SK-N-DZ (cell line): Measurements from ENCODE around the gene AIMP2. TPM values are rescaled to one million over a fixed set of nuclear protein-coding genes. Genes with fewer than 3 reads are reported as not detected.
A peak's percentile ranks its signal among the peaks of the same experiment; 100 is the strongest.
"Not testable (repeated sequence)": the region's sequence is repeated elsewhere in the genome, so short reads cannot be mapped to it uniquely, and the experiment has no call there.

ENCODE experiments used
- DNase-seq: peaks from one replicate; pipeline ENCODE4 v3.0.0-alpha.2; 2015; ENCODE audit warnings: low spot score
- polyA plus RNA-seq, 2 experiments: library from polyadenylated mRNA; depleted of rRNA; stranded (reverse); fragments of >200 nt; gene quantifications; 2 replicates each; pipeline ENCODE4 v1.2.3, GENCODE V29; 2014

AIMP2 gene
- 125 and 169 TPM in 2 replicates for polyA plus RNA-seq (2014; cell fraction: cytosol; rRNA removed)
- polyA plus RNA-seq (2014; cell fraction: nucleus; rRNA removed) = 63.5 and 84.0 TPM in 2 replicates

DNA sequence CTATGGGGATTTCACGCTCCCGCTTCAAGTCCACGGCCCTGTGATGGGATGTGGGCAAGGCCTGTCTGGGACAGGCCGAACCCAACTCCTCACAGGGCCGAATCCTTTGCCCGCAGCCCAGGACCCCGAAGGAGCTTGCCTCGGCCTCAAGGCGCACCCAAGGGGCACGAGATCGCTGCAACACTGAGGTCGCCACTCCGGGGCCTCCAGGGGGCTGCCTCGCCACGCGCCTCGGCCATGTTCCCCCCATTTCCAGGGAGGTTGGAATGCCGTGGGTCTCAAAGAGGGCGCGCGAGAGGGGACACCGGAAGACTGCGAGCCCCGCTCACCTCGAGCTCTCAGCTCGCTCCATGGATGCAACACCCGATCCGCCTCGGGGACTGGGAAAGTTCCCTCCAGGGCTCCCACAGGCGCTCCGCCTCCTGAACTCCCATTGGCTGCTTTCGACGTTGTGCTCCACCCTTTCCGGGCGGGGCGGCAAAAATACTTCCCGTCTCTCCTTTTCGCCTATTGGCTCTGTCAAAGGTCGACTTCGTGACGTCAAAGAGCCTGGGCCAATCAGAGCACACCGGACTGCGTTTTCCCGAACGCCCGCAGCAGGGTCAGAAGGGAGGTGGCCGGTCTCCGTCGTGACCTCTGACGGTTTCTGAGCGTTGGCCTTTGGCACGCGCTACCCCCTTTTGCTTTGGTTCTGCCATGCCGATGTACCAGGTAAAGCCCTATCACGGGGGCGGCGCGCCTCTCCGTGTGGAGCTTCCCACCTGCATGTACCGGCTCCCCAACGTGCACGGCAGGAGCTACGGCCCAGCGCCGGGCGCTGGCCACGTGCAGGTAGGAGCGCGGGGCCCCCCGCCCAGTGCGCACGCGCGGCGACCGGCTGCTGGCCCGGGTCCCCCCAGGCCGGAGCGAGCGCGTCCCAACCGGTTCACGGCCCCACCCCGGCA lies at the start of gene AIMP2, which contains the start of gene PMS2:
Gene AIMP2 (plus strand): TSS at position 605 of the 944 bp plus-strand sequence. CDS start 92 bp downstream, at position 697.
Gene PMS2 (minus strand): TSS at position 382 of the 944 bp plus-strand sequence. CDS start 30 bp downstream, at position 352.
- DNase-seq = peak; percentile 99

DNA sequence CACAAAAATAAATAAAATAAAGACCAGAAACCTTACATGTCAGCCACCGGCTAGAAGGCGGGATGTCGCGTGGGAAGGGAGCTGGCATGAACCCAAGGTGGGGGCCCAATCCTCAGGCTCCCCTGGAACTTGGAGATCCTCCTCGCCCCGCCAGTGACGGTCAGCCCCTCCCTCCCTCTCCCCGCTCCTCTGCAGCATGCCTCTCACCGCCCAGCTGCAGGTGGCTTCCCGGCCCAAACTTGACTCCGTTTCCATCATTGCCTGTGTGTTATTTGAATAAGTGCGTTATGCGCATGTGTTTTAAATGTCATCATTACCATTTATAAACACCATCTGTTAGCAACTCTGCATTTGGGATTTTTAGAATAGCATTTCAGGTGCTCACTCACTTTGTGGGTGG lies 45.9 kb upstream of the AIMP2 start:
- not testable (repeated sequence) for DNase-seq

DNA sequence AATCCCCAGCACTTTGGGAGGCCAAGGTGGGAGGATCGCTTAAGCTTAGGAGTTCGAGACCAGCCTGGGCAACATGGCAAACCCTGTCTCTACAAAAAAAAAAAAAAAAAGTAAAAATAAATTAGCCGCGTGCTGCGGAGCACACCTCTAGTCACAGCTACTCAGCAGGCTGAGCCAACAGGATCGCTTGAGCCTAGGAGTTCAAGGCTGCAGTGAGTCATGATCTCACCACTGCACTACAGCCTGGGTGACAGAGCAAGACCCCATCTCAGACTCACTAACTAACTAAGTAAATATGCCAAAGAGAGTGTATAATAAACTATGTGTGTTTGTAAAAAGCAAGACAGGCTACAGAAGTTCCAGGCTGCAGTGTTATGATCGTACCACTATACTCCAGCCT lies 45.3 kb upstream of the AIMP2 start:
- not testable (repeated sequence) for DNase-seq

DNA sequence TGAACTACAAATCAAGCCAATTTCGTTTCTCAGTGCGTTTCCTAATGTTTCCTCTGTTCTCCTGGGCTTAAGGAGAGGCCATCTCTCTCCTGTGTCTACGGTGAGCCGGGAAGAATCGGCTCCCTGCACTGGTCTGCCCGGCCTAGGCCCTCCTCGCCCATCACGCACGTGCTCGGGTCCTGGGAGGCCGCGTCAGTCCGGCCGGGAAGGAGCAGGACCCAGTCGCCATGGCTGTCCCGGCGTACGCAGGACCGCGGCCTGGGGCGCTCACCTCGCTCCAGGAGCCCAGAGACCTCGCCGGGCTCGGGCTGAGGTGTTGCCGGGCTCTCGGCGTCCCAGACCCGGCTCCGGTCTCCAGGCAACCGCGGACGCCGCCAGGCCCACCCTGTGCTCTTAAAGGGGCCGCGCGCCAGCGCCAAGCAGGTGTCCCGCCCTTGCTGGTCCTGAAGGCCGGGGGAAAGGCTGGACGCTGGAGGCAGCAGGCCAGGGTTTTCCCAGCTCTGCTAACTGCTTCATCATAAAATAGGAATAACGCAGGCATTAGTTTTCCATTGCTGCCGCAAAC lies 38.6 kb upstream of the AIMP2 start, which contains the start of gene RSPH10B:
Gene RSPH10B (minus strand): TSS at position 343 of the 565 bp plus-strand sequence. CDS start 3,573 bp downstream, outside the sequence.
- DNase-seq = not testable (repeated sequence)

DNA sequence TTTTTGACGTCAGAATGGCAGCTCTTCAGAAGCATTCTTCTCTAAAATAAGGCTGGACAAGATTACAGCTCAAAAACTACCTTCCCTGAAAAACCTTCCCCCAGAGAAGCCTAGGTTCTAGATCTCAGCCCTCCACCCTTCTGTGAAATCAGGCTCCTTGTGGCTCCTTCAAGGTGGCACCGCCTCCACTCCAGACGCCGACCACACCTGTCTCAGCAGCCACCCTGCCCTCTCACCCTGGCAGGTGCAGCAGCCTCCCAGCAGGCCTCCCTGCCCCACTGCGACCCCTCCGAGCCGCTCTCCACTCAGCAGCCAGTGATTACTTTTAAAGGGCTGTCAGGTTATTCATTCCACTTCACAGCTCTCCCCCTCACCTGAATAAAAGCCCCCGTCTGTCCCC lies 35.5 kb upstream of the AIMP2 start:
- not testable (repeated sequence) for DNase-seq

DNA sequence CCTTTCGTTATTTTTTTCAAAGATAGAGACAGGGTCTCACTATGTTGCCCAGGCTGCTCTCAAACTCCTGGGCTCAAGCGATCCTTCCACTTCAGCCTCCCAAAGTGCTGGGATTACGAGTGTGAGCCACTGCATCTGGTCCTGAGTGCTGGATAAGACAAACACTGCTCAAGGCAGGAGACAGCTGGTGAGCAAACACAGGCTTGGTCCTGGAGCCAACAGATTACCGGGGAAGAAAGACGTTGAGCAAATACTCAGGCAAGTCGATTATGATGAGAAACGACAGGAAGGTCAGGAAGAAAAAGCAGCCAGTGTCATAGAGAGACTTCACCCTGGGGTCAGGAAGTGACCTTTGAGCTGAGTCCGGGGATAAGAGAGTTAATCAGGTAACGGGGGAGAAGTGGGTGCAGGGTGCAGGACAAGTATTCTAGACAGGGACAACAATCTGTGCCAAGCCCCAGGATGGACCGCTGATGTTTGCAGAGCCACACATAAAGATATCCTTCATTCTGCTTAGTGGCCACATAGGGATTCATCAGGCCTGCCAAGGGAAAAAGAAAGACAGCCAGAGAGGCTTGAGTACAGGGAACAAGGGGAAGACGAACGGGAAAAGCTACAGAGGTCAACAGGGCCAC lies 29.3 kb upstream of the AIMP2 start:
- not testable (repeated sequence) for DNase-seq

DNA sequence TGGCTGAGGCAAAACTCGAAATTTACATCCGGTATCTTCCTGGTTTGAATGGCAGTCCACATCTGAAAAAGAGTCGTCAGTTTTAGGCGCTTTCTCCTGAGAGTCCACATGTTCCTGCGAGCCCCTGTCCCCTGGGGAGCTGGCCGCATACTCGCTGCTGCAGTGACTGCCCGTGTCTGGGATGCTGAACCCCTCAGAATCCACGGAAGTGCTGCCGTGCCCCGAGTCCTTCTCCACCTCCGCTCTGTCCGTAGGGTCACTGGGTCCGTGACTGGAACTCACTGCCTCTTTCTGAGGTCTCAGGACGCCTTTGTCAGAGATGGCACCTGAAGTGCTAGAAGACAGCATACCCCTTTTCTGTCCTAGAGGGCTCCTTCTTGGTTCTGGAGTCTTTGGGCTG lies 22.0 kb upstream of the AIMP2 start:
- not testable (repeated sequence) for DNase-seq

DNA sequence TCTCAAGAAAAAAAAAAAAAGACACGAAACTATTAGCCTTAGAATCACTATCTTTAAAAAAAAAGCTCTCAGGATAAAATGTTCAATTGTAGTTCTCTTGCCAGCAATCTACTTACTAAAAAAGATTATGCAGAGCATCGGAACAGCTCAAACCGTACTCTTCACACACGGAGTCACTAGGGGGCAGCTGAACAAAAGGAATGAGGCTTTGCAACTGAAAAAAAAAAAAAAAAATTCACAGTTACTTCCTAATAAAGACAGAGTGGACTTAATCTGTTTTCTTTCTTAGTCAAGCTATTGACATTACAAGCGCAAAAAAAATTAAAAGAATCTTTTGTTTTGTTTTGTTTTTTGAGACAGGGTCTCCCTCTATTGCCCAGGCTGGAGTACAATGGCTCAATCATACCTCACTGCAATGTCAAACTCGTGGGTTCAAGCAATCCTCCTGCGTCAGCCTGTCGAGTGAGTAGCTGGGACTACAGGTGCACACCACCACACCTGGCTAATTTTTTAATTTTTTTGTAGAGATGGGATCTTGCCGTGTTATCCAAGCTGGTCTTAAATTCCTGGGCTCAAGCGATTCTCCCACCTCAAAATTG lies 11.8 kb upstream of the AIMP2 start:
- DNase-seq = peak; percentile 53

DNA sequence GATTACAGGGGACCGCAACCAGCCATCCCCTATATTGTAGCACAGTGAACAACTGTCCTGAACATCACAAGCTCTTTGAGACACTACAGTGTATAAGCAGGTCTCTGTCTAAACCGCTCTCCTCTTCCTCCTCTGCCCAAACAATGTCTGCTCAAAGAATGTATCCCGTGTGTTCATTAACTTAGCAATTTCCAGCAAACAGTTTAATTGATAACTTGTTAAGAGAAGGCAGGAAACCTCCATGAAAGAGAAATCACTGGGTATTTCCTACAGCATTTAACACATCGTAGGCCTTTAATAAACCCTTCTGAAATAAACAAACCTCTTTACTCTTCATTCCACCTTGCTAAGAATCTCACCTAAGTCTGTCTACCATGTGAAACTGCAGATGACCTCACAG lies 1.7 kb upstream of the AIMP2 start:
- no peak for DNase-seq

DNA sequence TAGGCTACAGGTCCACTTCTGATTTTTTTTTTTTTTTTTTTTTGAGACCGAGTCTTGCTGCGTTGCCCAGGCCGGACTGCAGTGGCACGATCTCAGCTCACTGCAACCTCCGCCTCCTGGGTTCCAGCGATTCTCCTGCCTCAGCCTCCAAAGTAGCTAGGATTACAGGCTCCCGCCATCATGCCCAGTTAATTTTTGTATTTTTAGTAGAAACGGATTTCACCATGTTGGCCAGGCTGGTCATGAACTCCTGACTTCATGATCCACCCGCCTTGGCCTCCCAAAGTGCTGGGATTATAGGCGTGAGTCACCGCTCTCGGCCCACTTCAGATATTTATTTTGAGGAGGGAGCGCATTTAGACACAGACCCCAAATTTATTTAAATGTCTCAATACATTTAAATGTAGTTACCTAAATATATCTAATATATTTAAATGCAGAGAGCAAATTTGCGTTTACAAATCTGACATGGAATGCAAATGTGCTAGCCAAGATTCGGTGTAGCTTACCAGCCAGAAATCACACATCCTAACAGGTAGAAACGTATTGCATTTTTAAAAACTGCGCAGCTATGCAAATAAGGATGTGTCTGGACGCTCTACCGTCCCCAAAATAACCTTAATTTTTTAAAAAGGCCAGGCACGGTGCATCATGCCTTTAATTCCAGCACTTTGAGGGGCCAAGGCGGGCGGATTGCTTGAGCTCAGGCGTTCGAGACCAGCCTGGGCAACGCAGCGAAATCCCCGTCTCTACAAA lies 1.1 kb upstream of the AIMP2 start:
- DNase-seq = not testable (repeated sequence)

DNA sequence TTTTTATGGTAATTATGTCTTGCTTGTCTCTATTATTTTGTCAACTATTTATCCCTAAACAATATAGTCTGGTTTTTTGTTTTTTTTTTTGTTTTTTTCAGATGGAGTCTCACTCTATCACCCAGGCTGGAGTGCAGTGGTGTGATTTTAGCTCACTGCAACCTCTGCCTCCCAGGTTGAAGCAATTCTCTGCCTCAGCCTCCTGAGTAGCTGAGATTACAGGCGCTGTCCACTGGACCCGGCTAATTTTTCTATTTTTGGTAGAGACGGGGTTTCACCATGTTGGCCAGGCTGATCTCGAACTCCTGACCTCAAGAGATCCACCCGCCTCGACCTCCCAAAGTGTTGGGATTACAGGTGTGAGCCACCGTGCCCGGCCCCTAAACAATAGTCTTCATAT lies 1.3 kb downstream of the AIMP2 start:
- DNase-seq = not testable (repeated sequence)

DNA sequence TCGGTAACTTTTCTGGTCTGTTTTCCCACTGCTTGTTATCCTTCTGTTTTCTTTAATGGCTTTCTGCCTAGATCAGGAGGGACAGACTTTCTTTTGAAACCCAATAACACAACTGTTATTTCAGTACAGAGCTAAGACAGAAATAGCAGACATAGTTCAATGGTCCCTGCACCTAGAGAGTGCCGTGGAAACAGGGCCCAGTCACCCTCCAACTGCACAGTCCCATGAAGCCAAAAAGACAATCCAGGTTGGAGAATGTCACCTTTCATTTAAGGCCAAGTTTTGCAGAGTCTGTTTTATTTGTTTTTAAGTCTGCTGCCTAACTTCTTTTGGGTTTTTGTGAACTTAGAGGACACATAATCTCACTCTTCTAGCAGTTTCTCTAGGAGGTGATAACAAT lies 2.5 kb downstream of the AIMP2 start:
- no peak for DNase-seq

DNA sequence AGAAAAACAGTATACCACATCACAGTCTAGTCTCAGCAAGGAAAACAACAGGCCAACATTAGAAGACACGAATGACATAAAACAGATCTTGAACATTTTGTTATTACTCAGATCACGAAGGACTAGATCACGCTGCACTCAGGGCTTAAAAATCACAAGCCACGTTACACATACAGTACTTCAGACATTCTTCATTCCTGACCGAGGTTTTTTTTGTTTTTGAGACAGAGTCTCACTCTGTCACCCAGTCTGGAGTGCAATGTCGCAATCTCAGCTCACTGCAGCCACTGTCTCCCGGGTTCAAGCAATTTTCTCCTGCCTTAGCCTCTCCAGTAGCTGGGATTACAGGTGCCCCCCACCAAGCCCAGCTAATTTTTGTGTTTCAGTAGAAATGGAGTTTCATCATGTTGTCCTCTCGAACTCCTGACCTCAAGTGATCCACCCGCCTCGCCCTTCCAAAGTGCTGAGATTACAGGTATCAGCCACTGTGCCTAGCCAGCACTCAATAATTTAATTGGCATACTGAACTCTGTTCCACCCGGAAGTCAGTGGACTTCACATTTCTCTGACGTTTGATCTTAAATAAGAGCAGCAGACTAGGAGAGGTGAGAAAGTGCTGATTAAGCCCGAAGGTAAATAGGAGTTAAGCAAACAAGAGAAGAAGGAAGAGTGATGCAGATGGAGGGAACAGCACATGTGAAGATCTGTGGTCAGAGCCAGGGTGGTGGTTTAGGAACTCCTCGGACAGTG lies 3.5 kb downstream of the AIMP2 start:
- no peak for DNase-seq

DNA sequence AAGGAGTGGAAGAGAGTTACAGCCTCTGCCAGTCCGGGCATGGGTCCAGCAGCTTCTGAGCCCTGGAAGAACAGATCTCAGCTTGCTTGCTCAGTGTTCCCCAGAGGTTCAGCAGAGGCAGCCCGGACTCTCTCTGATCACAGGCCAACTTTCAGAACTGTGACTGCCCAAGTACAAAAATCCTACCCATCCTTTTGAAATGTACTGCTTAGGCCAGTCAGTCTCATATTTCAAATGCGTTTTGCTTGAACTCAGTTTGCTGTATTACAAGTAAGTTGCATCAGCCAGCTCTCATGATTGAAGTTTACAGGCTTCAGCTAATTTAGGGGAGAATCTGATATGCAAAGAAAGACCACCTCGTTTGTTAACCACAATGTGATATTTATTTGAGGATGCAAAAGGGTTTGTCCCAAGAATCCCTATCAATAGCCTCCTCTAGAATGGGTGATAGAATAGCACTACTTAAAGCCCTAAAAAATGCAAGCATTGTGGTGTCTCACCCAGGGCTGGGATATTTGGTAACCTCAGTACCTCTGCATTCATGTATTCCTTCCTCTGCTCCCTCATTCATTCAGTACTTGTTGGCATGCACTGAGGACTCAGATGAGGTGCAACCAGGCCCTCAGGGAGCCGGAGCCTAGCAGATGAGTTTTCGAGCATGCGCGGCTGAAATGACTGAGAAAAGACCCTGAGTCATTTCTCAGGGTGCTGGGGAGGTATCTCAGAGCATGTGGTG lies 7.0 kb downstream of the AIMP2 start:
- DNase-seq = no peak

DNA sequence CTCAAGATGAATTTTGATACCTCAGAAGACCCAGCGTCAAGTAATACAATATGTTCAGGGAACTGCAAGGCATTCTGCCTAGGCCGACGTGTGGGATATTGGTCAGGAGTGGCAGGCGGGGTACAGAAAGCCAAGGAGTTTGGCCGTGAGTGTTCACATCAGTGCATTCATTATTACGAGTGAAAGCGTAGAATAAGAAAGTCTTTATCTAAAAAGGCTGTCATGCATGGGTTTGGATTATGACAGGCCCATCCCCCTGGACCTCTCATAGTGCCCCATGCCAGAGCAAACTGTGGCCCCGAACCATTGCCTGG lies 7.5 kb downstream of the AIMP2 start:
- no peak for DNase-seq

DNA sequence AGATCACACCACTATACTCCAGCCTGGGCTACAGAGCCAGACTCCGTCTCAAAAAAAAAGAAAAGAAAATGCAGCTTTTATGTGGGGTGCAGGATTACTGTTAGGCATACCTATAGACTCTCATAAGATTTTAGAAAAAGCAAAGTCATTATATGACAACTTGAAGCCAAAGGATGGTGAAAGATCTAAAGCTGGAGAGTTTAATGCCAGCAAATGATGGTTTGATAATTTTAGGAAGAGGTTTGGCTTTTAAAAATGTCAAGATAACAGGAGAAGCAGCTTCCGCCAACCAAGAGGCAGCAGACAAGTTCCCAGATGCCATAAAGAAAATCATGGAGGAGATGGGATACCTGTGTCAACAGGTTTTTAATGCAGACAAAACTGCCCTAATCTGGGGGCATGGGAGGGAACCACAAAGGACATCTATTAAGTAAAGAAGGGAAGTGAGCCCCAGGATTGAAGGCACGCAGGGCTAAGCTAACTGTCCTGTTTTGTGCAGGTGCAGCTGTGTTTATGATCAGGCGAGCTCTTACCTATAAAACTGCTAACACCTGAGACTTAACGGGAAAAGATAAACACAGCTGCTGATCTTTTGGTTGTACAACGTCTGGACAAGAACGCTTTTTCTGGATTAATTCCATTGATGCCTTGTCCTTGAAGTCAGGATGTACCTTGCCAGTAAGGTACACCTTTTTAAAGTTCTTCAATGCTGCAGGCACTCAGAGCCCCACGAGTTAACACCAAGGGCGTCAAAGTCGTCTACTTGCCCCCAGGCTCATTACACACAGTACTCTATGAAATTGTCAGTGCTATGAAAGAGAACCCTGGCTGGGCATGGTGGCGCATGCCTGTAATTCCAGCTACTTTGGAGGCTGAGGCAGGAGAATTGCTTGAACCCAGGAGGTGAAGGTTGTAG lies 11.6 kb downstream of the AIMP2 start:
- no peak for DNase-seq

DNA sequence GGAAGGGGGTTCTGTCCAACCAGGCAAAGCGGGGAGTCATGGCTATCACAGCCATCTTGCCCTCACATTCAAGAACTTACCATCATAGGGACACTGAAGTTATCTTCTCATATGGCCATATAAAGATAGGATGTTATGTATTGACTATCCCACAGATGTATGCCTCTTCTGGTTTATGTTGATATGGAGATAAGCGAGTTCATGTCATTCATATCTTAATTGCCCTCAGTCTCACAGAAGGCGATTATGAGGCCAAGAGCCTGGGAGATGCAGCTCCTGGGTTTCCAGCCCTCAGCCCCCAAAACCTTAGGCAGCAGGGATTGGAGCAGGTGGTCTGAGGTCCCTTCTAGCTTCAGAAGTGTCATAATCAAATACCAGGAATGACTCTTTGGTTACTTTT lies 13.6 kb downstream of the AIMP2 start:
- DNase-seq = no peak

DNA sequence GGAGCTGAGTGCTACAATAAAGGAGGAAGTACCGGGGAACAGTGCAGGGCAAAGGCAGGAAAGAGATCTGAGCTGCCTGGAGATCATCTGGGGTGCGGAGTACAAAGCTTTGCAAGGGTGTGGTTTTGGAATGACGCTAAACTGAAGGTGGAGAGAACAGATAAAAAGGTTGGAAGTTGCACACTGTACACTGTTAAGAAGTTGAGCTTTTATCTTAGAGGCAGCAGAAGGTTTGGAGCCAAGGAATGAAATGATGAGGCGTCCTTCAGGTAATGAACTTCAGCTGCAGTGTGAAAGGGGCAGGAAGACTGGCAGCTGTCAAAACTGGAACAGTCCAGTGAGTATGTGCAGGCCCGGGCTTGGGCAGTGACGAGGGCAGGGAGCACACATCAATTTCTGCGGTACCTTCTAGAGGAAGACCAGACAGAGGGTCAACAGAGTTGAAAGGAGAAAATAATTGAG lies 14.9 kb downstream of the AIMP2 start:
- DNase-seq = no peak
